22Rv1 (cell line): ENCODE data around the gene SELENOT.

Experiments used
- CTCF ChIP-seq: fragments of 450-650 bp; IDR thresholded peaks from 2 replicates; pipeline ENCODE4 v1.5.1; 2017; ENCODE audit warnings: mild to moderate bottlenecking
- ZFX ChIP-seq: fragments of 450-650 bp; IDR thresholded peaks from 2 replicates; pipeline ENCODE4 v1.6.1; 2017; ENCODE audit warnings: antibody characterized with exemption, borderline replicate concordance

GRCh38 chr3:150597646-150598045, 5.5 kb upstream of the SELENOT start:
- no peak for TF ChIP-seq CTCF
- TF ChIP-seq ZFX: no peak
